GM19395 (cell line): ENCODE data around the gene LGR6.

Experiments
- ATAC-seq: cut with Tn5 transposase; IDR thresholded peaks from one replicate; pipeline ENCODE4 v1.9.1; 2021; ENCODE audit warnings: mild to moderate bottlenecking, moderate library complexity; ENCODE audit not compliant: unreplicated experiment

Gene LGR6

GRCh38 chr1:202217951-202218350 is 24.4 kb downstream of the LGR6 start:
- ATAC-seq, result no peak

DNA sequence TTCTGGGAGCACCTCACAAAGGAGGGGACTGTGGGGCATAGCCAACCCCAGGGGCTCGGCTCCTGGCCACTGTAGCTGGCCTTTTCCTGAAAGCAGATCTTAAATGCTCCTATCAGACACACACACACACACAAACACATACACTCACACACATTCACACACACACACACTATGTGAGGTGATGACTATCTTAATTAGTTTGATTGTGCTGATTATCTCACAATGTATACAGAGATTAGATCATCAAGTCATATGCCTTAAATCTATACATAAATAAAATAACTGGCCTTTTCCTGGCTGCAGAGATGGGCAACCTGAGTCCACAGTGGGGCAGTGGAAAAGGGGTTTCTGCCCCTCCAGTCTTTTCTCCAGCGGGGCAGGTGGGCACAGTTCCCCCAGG is 27.1 kb downstream of the LGR6 start:
- no peak for ATAC-seq

GRCh38 chr1:202221911-202222909 is 28.6 kb downstream of the LGR6 start:
- no peak for ATAC-seq

GRCh38 chr1:202223121-202223860 is 29.7 kb downstream of the LGR6 start:
- no peak for ATAC-seq

GRCh38 chr1:202224453-202224852 is 30.9 kb downstream of the LGR6 start:
- no peak for ATAC-seq

GRCh38 chr1:202225131-202225530 is 31.5 kb downstream of the LGR6 start:
- ATAC-seq, result no peak

DNA sequence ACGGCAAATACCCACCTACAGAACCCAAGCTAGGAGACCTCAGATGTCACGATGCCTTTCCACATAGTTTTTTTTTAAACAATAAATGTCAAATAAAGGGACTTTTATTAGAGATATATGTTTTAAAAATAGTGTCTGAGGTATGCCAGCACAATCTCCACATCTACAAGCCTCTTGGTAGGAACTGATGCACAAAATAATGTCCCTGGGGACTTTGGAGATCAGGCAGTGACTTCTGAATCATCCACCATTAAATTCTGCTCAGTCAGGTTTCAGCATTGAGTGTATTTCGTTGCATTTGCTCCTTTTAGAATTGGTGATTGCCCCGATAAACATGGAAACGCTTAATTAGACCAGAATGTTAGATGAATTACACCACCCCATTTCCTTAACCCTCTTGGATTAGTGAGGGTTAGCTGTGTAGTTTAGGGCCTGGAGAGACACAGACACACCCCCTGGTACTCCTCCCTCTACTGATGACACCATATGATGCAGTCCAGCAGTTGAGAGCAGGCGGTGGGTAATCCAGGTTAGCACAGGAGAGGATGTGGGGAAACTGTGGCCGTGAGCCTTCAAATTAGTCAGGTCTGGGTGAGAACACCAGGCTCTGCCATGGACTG is 33.6 kb downstream of the LGR6 start:
- ATAC-seq, result no peak

DNA sequence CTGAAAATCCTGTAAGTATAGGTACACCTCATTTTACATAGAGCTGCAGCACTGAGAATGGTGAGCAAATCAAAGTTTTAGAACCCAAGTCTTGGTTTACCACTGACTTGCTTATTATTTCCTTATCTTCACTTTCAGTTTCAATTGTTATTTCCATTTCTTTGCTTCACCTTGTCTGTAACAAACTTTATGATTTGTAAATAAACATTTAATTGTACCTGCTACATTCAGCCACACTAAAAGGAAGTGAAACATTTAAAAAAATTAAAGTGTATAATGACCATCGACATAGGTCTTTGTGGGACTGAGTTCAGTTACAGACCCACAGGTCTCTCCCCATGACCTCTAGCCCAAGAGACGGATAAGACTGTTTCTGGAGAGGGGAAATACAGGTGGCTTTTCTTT is 34.4 kb downstream of the LGR6 start:
- ATAC-seq, result no peak

DNA sequence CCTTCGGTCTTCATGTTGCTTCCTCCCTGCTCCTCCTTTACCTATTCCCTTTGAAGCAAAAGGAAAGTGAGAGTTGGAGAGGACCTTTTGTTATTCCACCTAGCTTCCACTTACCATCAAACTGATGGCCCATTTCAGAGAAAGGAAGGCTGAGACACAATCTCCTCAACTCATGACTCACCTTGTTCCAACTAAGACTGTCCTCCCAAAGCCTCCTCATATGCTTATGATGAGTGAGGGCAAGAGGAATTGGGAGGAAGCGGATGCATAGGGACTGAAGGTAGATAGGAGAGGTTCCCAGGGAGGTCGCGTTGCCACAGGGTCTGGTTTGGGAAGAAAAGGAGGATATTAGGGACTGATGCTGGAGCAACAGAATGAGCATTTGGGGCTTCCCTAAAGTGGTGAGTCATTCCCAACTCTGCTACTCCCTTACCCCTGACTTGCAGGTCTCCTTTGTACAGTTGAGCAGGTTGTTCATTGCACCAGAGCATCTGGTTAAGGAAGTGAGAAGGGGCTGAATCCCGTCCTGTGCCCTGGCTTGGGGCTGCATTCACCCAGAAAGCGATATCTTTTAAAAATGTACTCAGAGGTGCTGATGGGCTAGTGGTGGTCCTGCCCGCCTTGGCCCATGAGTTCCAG is 35.0 kb downstream of the LGR6 start:
- no peak for ATAC-seq

GRCh38 chr1:202229376-202229775 is 35.8 kb downstream of the LGR6 start:
- no peak for ATAC-seq

GRCh38 chr1:202230061-202230938 is 36.7 kb downstream of the LGR6 start:
- no peak for ATAC-seq

DNA sequence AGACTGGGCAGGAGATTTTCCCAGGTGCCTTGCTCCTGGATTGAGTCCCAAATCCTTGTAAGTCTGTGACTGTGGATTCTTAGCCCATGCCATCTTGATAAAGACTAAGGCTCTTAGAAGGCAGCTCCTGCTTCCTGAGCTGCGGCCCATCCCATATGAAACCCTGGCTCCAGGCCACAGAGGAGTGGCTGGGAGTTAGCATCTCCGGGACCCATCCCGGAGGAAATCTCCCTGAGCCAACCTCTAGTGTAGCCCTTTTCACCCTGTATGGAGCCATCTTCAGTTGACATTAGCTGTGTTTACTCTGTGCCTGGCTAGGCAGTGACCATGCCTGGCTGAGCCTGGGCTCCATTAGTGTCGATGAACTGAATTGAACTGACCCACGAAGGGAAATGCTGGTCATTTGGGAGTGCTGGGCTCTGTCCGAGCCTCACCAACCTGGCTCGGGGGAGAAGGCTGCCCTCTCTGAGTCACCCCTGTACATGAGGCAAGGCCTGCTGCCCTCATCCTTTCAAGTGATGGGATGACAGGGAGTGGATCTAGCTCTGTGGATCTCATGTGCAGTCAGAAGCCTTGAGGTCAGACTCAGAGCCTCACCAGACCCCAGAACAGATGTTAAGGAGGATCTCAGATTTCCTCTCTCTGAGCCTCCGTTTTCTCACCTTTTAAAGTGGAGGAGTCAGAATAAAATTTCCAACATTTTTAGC is 37.5 kb downstream of the LGR6 start:
- ATAC-seq, result no peak

GRCh38 chr1:202233171-202233570 is 39.6 kb downstream of the LGR6 start:
- ATAC-seq, result no peak

DNA sequence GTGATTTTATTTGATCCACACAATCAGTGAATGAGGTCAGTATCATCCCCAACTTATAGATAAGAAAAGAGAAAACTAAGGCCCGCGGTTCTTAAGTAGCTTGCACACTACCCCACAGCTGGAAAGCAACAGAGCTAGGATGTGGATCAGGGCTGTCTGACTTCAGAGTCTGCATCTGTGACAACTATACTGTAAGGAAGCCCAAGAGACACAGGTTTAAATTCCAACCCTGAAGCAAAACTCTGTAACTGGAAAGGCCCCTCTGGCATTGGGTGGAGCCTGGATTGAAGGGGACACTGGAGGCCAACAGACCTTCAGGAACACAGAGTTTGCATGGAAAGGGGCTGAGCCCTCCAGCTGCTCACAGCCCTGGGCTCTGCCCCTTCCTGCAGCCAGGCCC is 40.2 kb downstream of the LGR6 start:
- ATAC-seq, result no peak

- no peak for ATAC-seq
Measured at GRCh38 chr1:202234331-202235002, 40.9 kb downstream of the LGR6 start.

GRCh38 chr1:202235003-202235660 is 41.5 kb downstream of the LGR6 start:
- ATAC-seq, result no peak

- ATAC-seq, result no peak
Measured at GRCh38 chr1:202235856-202236837, 42.5 kb downstream of the LGR6 start.
